ENCODE measurements around the gene NLRC3.
"Not testable (repeated sequence)": the region's sequence is repeated elsewhere in the genome, so short reads cannot be mapped to it uniquely, and the experiment has no call there.

NLRC3 gene, protein sequence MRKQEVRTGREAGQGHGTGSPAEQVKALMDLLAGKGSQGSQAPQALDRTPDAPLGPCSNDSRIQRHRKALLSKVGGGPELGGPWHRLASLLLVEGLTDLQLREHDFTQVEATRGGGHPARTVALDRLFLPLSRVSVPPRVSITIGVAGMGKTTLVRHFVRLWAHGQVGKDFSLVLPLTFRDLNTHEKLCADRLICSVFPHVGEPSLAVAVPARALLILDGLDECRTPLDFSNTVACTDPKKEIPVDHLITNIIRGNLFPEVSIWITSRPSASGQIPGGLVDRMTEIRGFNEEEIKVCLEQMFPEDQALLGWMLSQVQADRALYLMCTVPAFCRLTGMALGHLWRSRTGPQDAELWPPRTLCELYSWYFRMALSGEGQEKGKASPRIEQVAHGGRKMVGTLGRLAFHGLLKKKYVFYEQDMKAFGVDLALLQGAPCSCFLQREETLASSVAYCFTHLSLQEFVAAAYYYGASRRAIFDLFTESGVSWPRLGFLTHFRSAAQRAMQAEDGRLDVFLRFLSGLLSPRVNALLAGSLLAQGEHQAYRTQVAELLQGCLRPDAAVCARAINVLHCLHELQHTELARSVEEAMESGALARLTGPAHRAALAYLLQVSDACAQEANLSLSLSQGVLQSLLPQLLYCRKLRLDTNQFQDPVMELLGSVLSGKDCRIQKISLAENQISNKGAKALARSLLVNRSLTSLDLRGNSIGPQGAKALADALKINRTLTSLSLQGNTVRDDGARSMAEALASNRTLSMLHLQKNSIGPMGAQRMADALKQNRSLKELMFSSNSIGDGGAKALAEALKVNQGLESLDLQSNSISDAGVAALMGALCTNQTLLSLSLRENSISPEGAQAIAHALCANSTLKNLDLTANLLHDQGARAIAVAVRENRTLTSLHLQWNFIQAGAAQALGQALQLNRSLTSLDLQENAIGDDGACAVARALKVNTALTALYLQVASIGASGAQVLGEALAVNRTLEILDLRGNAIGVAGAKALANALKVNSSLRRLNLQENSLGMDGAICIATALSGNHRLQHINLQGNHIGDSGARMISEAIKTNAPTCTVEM

DNA sequence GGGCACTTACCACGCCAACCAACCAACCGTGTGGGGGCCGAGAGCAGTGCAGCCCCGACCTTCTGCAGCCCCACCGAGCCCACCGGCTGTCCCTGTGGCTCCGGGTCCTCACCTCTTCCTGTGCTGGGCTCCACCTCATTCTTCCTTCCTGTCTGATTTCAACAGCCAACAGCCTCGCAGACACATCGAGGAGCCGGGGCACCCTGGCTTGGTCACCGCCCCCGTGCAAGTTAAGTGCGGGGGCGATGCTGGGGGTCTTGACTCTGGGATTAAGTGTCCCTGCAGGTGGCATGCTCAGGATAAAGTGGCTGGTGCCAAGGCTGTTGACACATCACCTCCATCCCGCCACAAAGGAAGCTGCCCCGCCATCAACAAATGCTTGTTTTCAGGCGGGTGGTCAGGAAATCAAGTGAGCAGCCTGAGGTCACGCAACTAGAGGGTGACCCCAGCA, at the start of gene NLRC3:
Gene NLRC3, minus strand, starts transcription at position 102 of the 451 bp plus-strand sequence. CDS start 12,367 bp downstream, outside the sequence.
- peak; percentile 74 for DNase-seq
- in situ Hi-C loops (cut with MboI; ENCODE audit: low pct_unique_long_range_greater_than_20kb, low sequenced_read_pairs) = no loop called here

DNA sequence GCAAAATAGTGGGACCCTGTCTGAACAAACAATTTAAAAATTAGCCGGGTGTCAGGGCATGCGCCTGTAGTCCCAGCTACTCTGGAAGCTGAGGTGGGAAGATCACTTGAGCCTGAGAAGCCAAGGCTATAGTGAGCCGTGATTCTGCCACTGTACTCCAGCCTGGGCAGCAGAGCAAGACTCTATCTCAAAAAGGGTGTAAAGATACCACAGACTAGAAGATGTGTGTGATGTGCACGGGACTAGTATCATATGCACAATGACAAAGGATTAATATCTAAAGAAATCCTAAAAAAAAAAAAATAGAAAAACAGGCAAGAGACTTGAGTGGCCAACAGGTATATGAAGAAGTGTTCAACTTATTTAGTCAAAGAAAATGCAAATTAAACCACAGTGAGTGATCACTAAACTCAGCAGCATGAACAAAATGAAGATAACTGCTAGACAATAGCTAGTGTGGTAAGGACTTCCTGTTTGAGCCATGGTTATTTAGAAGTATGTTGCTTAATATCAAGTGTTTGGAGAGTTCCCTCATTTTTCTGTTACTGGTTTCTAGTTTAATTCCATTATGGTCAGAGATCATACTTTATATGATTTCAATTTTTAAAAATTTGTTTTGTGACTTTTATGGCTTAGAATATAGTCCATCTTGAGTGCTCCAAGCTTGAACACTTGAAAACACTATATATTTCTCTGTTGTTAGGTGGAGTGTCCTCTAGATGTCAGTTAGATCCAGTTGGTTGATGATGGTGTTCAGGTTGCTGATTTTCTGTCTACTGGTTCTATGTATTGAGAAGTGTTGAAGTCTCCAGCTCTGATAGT, 48.9 kb upstream of the NLRC3 start:
- DNase-seq = peak; percentile 71
- in situ Hi-C loops (cut with MboI; ENCODE audit: low pct_unique_long_range_greater_than_20kb, low sequenced_read_pairs) = no loop called here

DNA sequence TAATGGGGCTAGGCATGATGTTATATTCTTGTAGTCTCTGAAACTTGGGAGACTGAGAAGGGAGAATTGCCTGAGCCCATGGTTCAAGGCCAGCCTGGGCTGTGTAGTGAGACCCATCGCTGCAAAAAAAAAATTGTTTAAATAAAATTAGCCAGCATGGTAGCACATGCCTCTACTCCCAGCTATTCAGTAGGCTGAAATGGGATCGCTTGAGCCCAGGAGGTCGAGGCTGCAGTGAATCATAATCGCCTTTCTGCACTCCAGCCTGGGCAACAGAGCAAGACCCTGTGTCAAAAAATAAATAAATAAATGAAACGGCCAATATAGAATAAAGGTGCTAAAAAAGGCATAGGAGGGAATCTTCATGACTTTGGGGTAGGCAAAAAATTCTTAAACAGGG, 48.1 kb upstream of the NLRC3 start:
- in situ Hi-C loops (cut with MboI; ENCODE audit: low pct_unique_long_range_greater_than_20kb, low sequenced_read_pairs) = no loop called here
- DNase-seq = no peak

DNA sequence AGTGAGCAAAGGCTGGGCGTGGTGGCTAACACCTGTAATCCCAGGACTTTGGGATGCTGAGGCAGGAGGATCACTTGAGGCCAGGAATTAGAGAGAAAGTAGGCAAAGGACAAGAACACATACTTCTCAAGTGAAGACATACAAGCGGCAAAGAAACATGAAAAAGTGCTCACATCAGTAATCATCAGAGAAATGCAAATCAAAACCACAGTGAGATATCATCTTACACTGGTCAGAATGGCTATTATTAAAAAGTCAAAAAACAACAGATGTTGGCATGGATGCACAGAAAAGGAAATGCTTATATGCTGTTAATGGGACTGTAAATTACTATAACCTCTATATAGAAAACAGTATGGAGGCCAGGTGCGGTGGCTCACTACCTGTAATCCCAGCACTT, 46.4 kb upstream of the NLRC3 start:
- in situ Hi-C loops (cut with MboI; ENCODE audit: low pct_unique_long_range_greater_than_20kb, low sequenced_read_pairs) = no loop called here
- DNase-seq = no peak

DNA sequence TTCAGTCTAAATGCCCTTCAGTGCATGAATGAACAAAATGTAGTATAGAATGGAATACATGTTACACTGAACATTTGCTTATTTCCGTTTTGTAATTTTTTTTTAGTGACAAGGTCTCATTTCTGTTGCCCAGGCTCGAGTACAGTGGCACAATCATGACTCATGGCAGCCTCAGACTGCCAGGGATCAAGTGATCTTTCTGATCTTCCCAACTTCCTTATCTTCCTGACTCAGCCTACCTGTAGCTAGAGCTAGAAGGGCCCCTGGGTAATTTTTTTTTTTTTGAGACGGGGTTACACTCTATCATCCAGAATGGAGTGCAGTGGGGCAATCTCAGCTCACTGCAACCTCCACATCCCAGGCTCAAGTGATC, 41.6 kb upstream of the NLRC3 start:
- DNase-seq = peak; percentile 29
- in situ Hi-C loops (cut with MboI; ENCODE audit: low pct_unique_long_range_greater_than_20kb, low sequenced_read_pairs) = no loop called here

DNA sequence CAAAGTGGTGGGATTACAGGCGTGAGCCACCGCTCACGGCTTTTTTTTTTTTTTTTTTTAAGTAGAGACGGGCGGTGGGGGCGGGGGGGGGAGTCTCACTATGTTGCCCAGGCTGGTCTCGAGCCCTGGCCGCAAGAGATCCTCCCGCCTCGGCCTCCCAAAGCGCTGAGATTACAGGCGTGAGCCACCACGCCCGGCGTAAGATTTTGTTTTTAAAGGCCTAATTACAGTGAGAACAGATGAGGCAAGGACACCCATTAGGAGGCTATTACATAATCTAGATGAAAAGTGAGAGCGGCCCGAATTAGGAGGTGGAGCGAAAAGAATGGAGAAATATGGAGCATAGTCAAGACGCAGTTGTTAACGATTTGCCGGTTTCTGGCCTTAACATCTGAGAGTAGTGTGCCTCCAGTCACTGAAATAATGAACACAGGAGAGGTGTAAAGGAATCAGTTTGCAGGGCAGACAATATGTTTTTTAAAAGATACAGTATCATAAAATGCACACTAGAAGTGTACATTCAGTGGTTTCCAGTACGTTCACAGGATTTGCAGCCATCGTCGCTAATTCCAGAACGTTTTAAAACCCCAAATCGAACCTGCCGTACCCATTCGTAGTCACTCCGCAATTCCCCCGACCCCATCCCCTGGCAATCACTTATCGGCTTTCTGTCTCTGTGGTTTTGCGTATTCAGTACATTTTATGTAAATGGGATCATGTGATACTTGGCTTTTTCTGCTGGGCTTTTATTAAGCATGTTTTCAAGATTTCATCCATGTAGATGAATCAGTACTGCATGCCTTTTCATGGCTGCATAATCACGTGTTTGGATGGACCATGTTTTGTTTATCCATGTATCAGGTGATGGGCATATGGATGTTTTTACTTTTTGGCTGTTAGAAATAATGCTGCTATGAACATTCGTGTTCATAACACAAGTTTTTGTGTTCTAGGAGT, 35.6 kb upstream of the NLRC3 start:
- no peak for DNase-seq
- in situ Hi-C loops (cut with MboI; ENCODE audit: low pct_unique_long_range_greater_than_20kb, low sequenced_read_pairs) = no loop called here

DNA sequence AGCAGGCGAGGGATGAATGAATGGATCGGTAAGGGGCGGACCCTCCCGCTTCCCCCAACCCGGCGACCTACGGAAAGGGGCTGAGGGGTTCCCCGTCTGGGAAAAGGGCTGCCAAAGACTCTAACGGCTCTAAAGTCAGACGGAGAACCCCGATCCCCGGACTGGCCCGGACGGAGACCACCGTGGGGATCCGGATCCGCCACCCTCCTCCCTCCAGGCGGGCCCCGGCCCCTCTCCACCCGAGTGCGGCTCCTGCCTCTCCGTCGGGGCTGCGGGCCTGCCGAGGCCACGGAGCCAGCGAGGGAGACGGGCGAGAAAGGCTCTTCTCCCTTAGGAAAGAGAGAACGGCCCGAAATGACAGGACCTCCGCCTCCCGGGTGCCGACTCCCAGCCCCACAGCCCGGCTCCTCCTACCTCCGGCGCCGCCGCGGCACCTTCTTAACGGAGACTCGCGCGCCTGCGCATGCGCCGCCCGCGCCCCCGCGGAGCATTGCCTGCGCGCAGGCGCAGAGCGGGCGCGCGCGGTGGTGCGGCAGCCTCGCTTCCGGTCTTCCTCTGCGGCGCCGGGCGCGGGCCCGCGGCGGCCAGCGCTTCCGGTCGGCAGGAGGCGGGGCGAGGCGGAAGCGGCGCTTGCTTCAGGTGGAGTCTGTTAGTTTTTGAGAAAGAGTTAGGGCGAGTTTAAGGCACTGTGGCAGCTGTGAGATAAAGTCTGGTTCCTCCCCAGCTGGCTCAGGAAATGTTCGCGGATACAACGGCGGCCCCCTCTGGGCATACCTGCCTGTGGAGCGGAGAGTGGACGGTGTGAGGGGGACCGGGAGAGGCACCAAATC, 34.2 kb upstream of the NLRC3 start, which contains the start of gene SLX4:
Gene SLX4, minus strand, starts transcription at position 461 of the 830 bp plus-strand sequence. CDS start 2,642 bp downstream, outside the sequence.
- DNase-seq = peak; percentile 92
- in situ Hi-C loops (cut with MboI; ENCODE audit: low pct_unique_long_range_greater_than_20kb, low sequenced_read_pairs) = no loop called here

DNA sequence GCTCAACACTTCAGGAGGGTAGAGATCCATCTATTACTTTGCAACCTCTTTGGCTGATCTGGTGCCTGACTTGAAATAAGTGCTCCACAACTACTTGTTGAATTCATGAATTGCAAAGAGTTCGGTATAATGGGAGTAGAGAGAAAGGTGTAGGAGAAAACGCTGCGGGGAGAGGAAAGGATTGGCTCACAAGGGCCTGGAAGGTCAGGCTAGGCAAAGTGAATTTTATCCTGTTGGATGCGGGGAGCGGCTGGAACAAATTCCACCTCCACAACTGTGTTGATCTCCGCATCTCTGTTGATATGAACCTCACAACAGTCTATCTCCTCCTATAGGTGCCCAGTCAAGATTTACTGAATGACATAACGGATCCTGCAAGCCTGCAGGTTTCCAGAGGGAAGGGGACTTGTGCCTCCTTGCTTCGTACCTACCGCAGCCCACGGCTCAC, 33.5 kb upstream of the NLRC3 start:
- DNase-seq = no peak
- in situ Hi-C loops (cut with MboI; ENCODE audit: low pct_unique_long_range_greater_than_20kb, low sequenced_read_pairs) = no loop called here

DNA sequence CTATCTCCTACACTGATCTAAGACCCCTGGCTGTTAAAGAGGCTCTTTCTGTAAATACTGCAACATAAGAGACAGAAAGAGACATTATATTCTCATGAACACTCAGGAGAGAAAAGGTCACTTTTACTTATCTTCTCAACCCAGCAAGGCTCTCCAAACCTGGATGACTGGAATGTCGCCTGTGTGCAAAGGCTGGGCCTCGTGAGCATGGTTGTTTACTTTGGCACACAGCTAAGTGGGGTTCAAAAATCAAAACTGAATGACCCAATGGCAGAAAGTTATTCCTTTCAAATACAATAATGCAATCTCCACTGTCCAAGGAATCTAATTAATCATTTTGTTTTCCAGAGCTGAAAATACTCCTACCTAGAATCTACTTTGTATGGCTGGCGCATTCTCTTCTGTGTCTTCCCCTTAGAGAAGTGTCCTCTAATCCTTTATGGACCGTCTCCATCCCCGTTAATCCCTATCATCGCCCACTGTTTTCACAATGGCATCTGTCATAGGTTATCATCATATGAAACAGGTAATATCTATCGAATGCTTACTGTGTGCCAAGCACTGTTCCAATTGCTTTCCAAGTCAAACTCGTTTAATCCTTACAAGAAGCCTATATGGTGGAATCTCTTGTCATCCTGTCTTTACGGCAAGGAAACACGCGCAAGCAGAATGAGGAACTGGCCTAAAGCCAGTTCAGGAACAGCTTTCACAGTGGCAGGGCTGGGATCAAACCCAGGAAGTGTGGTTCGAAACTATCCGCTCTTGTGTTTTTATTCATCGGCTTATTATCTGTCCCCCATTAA, 32.9 kb upstream of the NLRC3 start:
- DNase-seq = peak; percentile 65
- in situ Hi-C loops (cut with MboI; ENCODE audit: low pct_unique_long_range_greater_than_20kb, low sequenced_read_pairs) = no loop called here

DNA sequence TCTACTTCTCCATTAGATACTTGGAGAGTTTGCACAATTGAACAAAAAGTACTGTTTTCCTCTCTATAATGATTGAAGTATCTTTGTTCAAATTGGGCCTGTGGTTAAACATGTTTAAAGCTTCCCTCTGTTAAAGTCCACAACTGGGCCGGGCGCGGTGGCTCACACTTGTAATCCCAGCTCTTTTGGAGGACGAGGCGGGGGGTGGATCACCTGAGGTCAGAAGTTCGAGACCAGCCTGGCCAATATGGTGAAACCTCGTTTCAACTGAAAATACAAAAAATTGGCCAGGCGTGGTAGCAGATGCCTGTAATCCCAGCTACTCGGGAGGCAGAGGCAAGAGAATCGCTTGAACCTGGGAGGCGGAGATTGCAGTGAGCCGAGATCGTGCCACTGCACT, 31.8 kb upstream of the NLRC3 start:
- in situ Hi-C loops (cut with MboI; ENCODE audit: low pct_unique_long_range_greater_than_20kb, low sequenced_read_pairs); DNase-seq: not testable (repeated sequence)

DNA sequence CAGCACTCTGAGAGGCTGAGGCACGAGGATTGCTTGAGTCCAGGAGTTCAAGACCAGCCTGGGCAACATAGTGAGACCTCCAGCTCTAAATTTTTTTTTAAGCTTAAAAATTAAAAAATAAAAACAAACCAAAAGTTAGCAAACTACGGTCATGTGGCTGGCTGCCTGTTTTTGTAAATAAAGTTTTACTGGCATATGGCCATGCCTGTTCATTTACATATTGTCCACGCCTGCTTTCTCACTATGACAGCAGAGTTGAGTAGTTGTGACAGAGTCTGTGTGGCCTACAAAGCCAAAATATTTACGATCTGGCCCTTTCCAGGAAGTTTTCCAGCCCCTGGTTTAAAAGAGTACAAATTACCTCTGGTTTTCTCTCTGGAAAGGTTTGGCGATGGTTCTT, 30.9 kb upstream of the NLRC3 start:
- in situ Hi-C loops (cut with MboI; ENCODE audit: low pct_unique_long_range_greater_than_20kb, low sequenced_read_pairs) = no loop called here
- DNase-seq = no peak

DNA sequence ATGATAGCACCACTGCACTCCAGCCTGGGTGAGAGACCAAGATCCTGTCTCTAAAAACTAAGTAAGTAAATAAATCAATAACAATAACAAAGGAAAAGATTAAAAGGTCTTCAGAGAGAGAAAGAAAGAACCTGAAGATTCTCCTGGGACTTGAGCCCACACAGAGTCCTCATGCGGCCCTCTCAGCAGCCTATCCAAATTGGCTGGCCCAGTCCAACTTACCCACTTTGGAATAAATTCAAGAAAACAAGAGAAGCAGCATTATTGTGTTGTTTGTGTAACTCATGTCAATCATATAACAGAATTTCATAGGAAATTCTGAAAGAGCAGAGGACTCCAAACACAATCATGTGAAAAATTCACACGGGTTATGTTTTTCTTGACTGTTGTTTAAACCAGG, 30.4 kb upstream of the NLRC3 start:
- in situ Hi-C loops (cut with MboI; ENCODE audit: low pct_unique_long_range_greater_than_20kb, low sequenced_read_pairs) = no loop called here
- no peak for DNase-seq

DNA sequence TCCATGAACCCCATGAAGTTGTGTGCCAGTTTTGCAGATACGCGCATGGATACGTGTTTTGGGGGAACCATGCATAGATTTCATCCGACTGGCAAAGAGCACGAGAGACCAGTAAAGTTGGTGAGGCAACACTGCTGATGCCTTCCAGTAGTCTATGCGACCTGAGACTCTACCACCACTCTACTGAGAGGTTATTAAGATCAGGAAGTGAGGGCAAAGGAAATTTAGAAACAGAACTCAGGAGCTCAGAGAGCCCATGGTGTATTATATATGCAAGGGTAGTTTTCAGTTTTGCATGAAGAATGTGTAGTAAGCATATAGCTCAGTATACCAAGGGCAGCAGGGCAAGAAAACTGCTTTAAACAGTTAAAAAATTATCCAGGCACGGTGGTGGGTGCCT, 30.0 kb upstream of the NLRC3 start:
- no peak for DNase-seq
- in situ Hi-C loops (cut with MboI; ENCODE audit: low pct_unique_long_range_greater_than_20kb, low sequenced_read_pairs) = no loop called here

DNA sequence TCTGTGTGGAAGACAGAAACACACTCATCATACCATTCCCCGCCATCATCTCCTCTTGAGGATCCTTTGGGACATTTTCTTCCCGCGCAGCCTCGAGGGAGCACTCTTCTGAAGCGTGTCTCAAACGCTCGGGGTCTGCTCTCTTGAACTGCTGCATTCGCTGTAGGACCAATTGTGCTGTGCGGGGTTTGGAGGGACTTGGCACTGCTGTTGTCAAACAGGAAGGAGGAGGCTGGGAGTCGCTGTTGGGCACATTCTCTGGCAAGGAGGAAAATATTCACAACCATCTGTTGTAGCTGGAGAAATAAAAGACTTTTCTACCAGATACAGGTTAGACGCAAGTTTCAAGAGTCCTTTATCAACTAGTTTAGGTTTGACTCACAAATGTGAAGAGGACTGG, 29.2 kb upstream of the NLRC3 start:
- no peak for DNase-seq
- in situ Hi-C loops (cut with MboI; ENCODE audit: low pct_unique_long_range_greater_than_20kb, low sequenced_read_pairs) = no loop called here

DNA sequence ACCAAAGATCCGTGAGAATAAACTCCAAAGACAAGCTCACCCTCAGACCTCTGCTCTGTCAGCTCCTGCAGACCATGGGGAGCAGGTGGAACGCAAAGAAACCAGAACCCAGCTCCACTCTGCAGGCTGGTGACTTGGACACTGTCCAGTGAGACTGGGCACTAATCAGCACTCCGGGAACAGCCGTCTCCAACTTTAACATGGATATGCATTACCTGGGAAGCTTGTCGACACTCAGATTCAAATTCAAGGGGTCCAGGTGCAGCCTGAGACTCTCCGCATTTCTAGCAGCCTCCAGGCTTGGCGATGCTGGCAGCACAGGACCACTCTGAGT, 25.1 kb upstream of the NLRC3 start:
- in situ Hi-C loops (cut with MboI; ENCODE audit: low pct_unique_long_range_greater_than_20kb, low sequenced_read_pairs) = no loop called here
- no peak for DNase-seq

DNA sequence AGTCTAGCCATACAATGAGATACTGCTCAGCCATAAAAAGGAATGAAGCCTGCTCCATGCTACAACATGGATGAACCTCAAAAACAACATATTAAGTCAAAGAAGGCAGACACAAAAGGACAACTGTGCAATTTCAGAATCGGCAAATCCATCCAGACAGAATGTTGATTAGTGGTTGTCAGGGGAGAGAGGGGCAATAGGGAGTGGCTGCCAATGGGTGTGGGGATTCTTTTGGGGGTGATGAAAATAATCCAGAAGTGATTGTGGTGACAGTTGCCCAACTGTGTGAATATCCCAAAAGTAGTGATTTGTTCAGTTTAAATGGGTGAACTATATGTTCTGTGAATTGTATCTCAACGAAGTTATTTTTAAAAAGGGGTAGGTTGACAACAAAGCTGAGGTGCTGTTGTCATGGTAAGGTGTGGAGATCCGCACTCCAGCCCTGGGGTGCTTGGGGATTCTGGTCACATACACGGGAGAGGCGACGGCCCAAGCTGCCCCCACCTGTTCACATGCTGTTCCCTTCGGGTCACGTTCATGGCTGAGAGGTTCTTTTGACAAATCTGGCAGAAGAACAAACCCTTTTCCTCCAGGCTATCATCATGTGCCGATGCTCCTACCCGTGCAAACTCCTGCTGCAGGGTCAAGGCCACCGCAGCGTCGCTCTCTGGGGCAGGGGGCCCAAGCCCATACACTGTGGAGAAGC, 24.6 kb upstream of the NLRC3 start:
- no peak for DNase-seq
- in situ Hi-C loops (cut with MboI; ENCODE audit: low pct_unique_long_range_greater_than_20kb, low sequenced_read_pairs) = no loop called here
